Esophagus squamous epithelium (tissue), 4 donors: ENCODE data around the gene CCDC157.

ENCODE experiments used
- CTCF ChIP-seq, 6 experiments: fragments of 450-650 bp in 4 of 6; fragments of 200-600 bp in 2 of 6; sonication (generic) in 2 of 6; IDR thresholded peaks; one replicate each; pipeline ENCODE4 v1.5.1; 2016 to 2019; ENCODE audit warnings: antibody characterized with exemption in 6 of 6, mild to moderate bottlenecking in 4 of 6, moderate library complexity in 4 of 6
- POLR2A ChIP-seq, 4 donors: fragments of 450-650 bp; IDR thresholded peaks; one replicate each; pipeline ENCODE4 v1.6.1; 2017; ENCODE audit warnings: antibody characterized with exemption in 4 of 4, mild to moderate bottlenecking in 4 of 4, moderate library complexity in 3 of 4

GRCh38 chr22:30320021-30320556 is 36.7 kb upstream of the CCDC157 start:
- TF ChIP-seq POLR2A (IDR thresholded peaks at IDR 0.05) (no peak), CTCF (IDR thresholded peaks at IDR 0.05) (no peak)
